H1 (cell line): Measurements from ENCODE around the gene CWF19L1. TPM values are rescaled to one million over a fixed set of nuclear protein-coding genes. Genes with fewer than 3 reads are reported as not detected.

ENCODE experiments used
- CTCF ChIA-PET: fragments of 300-600 bp; sonication (Branson Sonifier 250); formaldehyde crosslinking; loops from one replicate; lab custom pipeline; 2021; ENCODE audit not compliant: partially characterized antibody; lab: Charles Lee
- POLR2A ChIA-PET: fragments of 300-600 bp; sonication (Branson Sonifier 250); formaldehyde crosslinking; loops from one replicate; lab custom pipeline; 2021; ENCODE audit warnings: inconsistent platforms; ENCODE audit not compliant: partially characterized antibody; lab: Charles Lee
- DNase-seq, 2 experiments: peaks; one replicate each; pipeline versions ENCODE4 v3.0.0 to v3.0.0-alpha.2; 2010 to 2022; ENCODE audit warnings: low spot score in 2 of 2, low read depth in 1 of 2, mixed read lengths in 1 of 2
- FAIRE-seq: peaks from 2 replicates; lab custom pipeline; 2011; peaks lifted over from hg19 to GRCh38; lab: Jason Lieb, UNC
- H2AFZ ChIP-seq: 2 replicates; pipeline ENCODE4 v1.8.1; 2012; ENCODE audit warnings: low read length, inconsistent platforms
- H2AK5ac ChIP-seq: 2 replicates; pipeline ENCODE4 v1.6.1; 2013; ENCODE audit warnings: low read depth, low read length
- H2BK120ac ChIP-seq: replicated peaks from 2 replicates; pipeline ENCODE3; 2013; ENCODE audit warnings: low read depth, low read length, inconsistent platforms
- H2BK12ac ChIP-seq: 2 replicates; pipeline ENCODE4 v1.6.1; 2013; ENCODE audit warnings: low read depth, low read length
- H2BK15ac ChIP-seq: 2 replicates; pipeline ENCODE4 v1.6.1; 2013; ENCODE audit warnings: low read length
- H2BK20ac ChIP-seq: 2 replicates; pipeline ENCODE4 v1.6.1; 2013; ENCODE audit warnings: low read length
- H2BK5ac ChIP-seq: 2 replicates; pipeline ENCODE4 v1.6.1; 2013; ENCODE audit warnings: low read depth, low read length
- H3K14ac ChIP-seq: 2 replicates; pipeline ENCODE4 v1.6.1; 2013; ENCODE audit warnings: inconsistent platforms; ENCODE audit not compliant: insufficient read length
- H3K18ac ChIP-seq: 2 replicates; pipeline ENCODE4 v1.6.1; 2013; ENCODE audit warnings: low read length; ENCODE audit errors: extremely low read depth
- H3K23ac ChIP-seq: 2 replicates; pipeline ENCODE4 v1.6.1; 2013; ENCODE audit warnings: inconsistent platforms; ENCODE audit not compliant: insufficient read length
- H3K23me2 ChIP-seq: 2 replicates; pipeline ENCODE4 v1.6.1; 2013; ENCODE audit warnings: low read depth, low read length
- H3K27ac ChIP-seq: 2 replicates; pipeline ENCODE4 v1.6.1; 2011; ENCODE audit warnings: low read depth, low read length, inconsistent platforms
- H3K27me3 ChIP-seq, 4 experiments: replicated peaks in 1 of 4; 1 replicate in 1 of 4; 2 replicates in 3 of 4; pipeline versions ENCODE4 v1.6.1 to v1.8.1; 2011 to 2013; ENCODE audit warnings: low read length in 3 of 4, mild to moderate bottlenecking in 3 of 4, inconsistent platforms in 2 of 4, mixed read lengths in 2 of 4, moderate library complexity in 1 of 4; ENCODE audit not compliant: control insufficient read depth in 3 of 4, insufficient read depth in 3 of 4; ENCODE audit errors: extremely low read depth in 1 of 4
- H3K36me3 ChIP-seq, 4 experiments: 2 replicates each; pipeline versions ENCODE4 v1.6.1 to v1.8.1; 2011 to 2013; ENCODE audit warnings: mild to moderate bottlenecking in 4 of 4, low read length in 3 of 4, moderate library complexity in 2 of 4, control low read depth in 1 of 4, inconsistent platforms in 1 of 4; ENCODE audit not compliant: insufficient read depth in 4 of 4, control insufficient read depth in 2 of 4
- H3K4ac ChIP-seq: replicated peaks from 2 replicates; pipeline ENCODE3; 2013; ENCODE audit warnings: low read length, low read depth, mixed read lengths, inconsistent platforms; ENCODE audit not compliant: insufficient read length
- H3K4me1 ChIP-seq, 4 experiments: replicated peaks in 1 of 4; 1 replicate in 1 of 4; 2 replicates in 3 of 4; pipeline versions ENCODE4 v1.6.1 to v1.8.1; 2011 to 2013; ENCODE audit warnings: low read length in 3 of 4, inconsistent platforms in 2 of 4, mixed read lengths in 1 of 4; ENCODE audit not compliant: insufficient read depth in 4 of 4, control insufficient read depth in 3 of 4
- H3K4me2 ChIP-seq, 2 experiments: 2 replicates each; pipeline versions ENCODE4 v1.6.1 to v1.8.1; 2011 to 2013; ENCODE audit warnings: low read depth in 2 of 2, low read length in 2 of 2, control low read depth in 1 of 2, inconsistent platforms in 1 of 2, mild to moderate bottlenecking in 1 of 2; ENCODE audit not compliant: insufficient read depth in 1 of 2
- H3K4me3 ChIP-seq, 4 experiments: fragments of 200-600, 300-600 bp in 1 of 4; sonication (generic), shearing (Covaris generic), sonication (Bioruptor Twin) in 1 of 4; 2 replicates each; pipeline versions ENCODE4 v1.5.1 to v1.8.1; 2011 to 2016; ENCODE audit warnings: low read length in 4 of 4, low read depth in 3 of 4, control low read depth in 2 of 4, inconsistent platforms in 2 of 4, mild to moderate bottlenecking in 2 of 4, mixed read lengths in 1 of 4, moderate library complexity in 1 of 4; ENCODE audit not compliant: insufficient read depth in 2 of 4; ENCODE audit errors: extremely low read depth in 1 of 4
- H3K56ac ChIP-seq: replicated peaks from 2 replicates; pipeline ENCODE3; 2013; ENCODE audit warnings: low read depth, mild to moderate bottlenecking, mixed read lengths, low read length, inconsistent platforms; ENCODE audit not compliant: insufficient read length
- H3K79me1 ChIP-seq: 2 replicates; pipeline ENCODE4 v1.6.1; 2013; ENCODE audit warnings: low read depth, low read length, control low read depth
- H3K79me2 ChIP-seq, 2 experiments: 2 replicates each; pipeline versions ENCODE4 v1.6.1 to v1.8.1; 2012 to 2013; ENCODE audit warnings: low read length in 2 of 2, mild to moderate bottlenecking in 2 of 2, inconsistent platforms in 1 of 2; ENCODE audit not compliant: insufficient read depth in 2 of 2, control insufficient read depth in 1 of 2
- H3K9ac ChIP-seq, 4 experiments: replicated peaks in 1 of 4; 1 replicate in 1 of 4; 2 replicates in 3 of 4; pipeline versions ENCODE4 v1.6.1 to v1.8.1; 2011 to 2013; ENCODE audit warnings: low read depth in 3 of 4, low read length in 3 of 4, control low read depth in 2 of 4, mild to moderate bottlenecking in 2 of 4, moderate library complexity in 2 of 4, inconsistent platforms in 1 of 4; ENCODE audit errors: extremely low read depth in 1 of 4
- H3K9me3 ChIP-seq, 2 experiments: 2 replicates each; pipeline versions ENCODE4 v1.6.1 to v1.8.1; 2012 to 2013; ENCODE audit warnings: mild to moderate bottlenecking in 2 of 2, moderate library complexity in 2 of 2, control low read depth in 1 of 2, inconsistent platforms in 1 of 2, low read depth in 1 of 2, low read length in 1 of 2, mixed read lengths in 1 of 2; ENCODE audit not compliant: insufficient read depth in 2 of 2
- H4K20me1 ChIP-seq, 2 experiments: replicated peaks in 1 of 2; 2 replicates each; pipeline versions ENCODE3 to v1.8.1; 2011 to 2013; ENCODE audit warnings: inconsistent platforms in 2 of 2, low read length in 2 of 2, mild to moderate bottlenecking in 1 of 2; ENCODE audit not compliant: insufficient read depth in 2 of 2, control insufficient read depth in 1 of 2
- H4K5ac ChIP-seq: 2 replicates; pipeline ENCODE4 v1.6.1; 2013; ENCODE audit warnings: low read length, low read depth, mixed read lengths, inconsistent platforms; ENCODE audit not compliant: insufficient read length
- H4K8ac ChIP-seq: 2 replicates; pipeline ENCODE4 v1.8.0; 2013; ENCODE audit warnings: mild to moderate bottlenecking, moderate library complexity, low read length, inconsistent platforms; ENCODE audit not compliant: insufficient read depth; ENCODE audit errors: extremely low read depth
- H4K91ac ChIP-seq: replicated peaks from 2 replicates; pipeline ENCODE3; 2013; ENCODE audit warnings: low read length, mixed read lengths, inconsistent platforms; ENCODE audit not compliant: insufficient read length
- ATF2 ChIP-seq: IDR thresholded peaks from 2 replicates; pipeline ENCODE4 v1.6.1; 2012; ENCODE audit warnings: low read length, inconsistent platforms
- EP300 ChIP-seq, 2 experiments: IDR thresholded peaks; 1 replicate in 1 of 2; 2 replicates in 1 of 2; pipeline ENCODE4 v1.6.1; 2011 to 2012; ENCODE audit warnings: low read depth in 2 of 2, low read length in 2 of 2, mild to moderate bottlenecking in 2 of 2, borderline replicate concordance in 1 of 2, inconsistent platforms in 1 of 2, moderate library complexity in 1 of 2
- FOSL1 ChIP-seq: IDR thresholded peaks from 2 replicates; pipeline ENCODE4 v1.6.1; 2011; ENCODE audit warnings: mild to moderate bottlenecking, low read depth, low read length, moderate library complexity; ENCODE audit not compliant: insufficient read depth
- POU5F1 ChIP-seq: IDR thresholded peaks from 2 replicates; pipeline ENCODE4 v1.6.1; 2011; ENCODE audit warnings: low read depth, mild to moderate bottlenecking, low read length, moderate library complexity
- RFX5 ChIP-seq: IDR thresholded peaks from 2 replicates; pipeline ENCODE4 v1.6.1; 2011; ENCODE audit warnings: low read depth, low read length, improper control_type of control experiment, borderline replicate concordance
- SAP30 ChIP-seq: fragments of 300-600 bp; sonication (generic); IDR thresholded peaks from 2 replicates; pipeline ENCODE4 v1.7.1; 2012; ENCODE audit warnings: low read length, moderate library complexity, mild to moderate bottlenecking, inconsistent platforms; ENCODE audit not compliant: insufficient read depth, insufficient replicate concordance
- TBP ChIP-seq: IDR thresholded peaks from 2 replicates; pipeline ENCODE4 v1.6.1; 2011; ENCODE audit warnings: low read depth, low read length, improper control_type of control experiment
- TEAD4 ChIP-seq: IDR thresholded peaks from 2 replicates; pipeline ENCODE4 v1.6.1; 2012; ENCODE audit warnings: low read depth, low read length, inconsistent platforms, mixed read lengths
- ZNF274 ChIP-seq: IDR thresholded peaks from 2 replicates; pipeline ENCODE4 v1.7.0; 2012; ENCODE audit warnings: low read length, borderline replicate concordance; ENCODE audit errors: extremely low read depth
- WGBS, 2 experiments: shearing (Covaris generic) in 1 of 2; methylation state at CpG; one replicate each; pipeline versions ENCODE4 v1.1.6 to v1.1.7; 2013 to 2015; ENCODE audit warnings: low lambda C conversion rate in 2 of 2, mixed read lengths in 2 of 2, inconsistent platforms in 1 of 2, low coverage in 1 of 2, missing lambda C conversion rate in 1 of 2; ENCODE audit not compliant: insufficient replicate concordance in 2 of 2, insufficient coverage in 1 of 2, insufficient read length in 1 of 2; ENCODE audit errors: extremely low coverage in 1 of 2, missing lambda C conversion rate in 1 of 2; 5-methylcytosine and 5-hydroxymethylcytosine counted together
- polyA plus RNA-seq, 7 experiments: library from polyadenylated mRNA; depleted of rRNA in 3 of 7; stranded (reverse) in 5 of 7; unstranded in 2 of 7; fragments of >200 nt in 5 of 7; fragments of 200-250 nt in 2 of 7; gene quantifications; 1 replicate in 5 of 7; 2 replicates in 1 of 7; 4 replicates in 1 of 7; pipeline versions ENCODE4 v1.2.1 to v1.2.3, GENCODE V29; 2011 to 2013; ENCODE audit warnings: missing spikeins in 2 of 7, mixed read lengths in 2 of 7
- total RNA-seq: library from RNA; stranded (reverse); fragmentation: NEBNext Ultra II Directional; extraction: Animal tissue kit (Norgen Biotek cat#: 25700); gene quantifications from 2 replicates; pipeline ENCODE4 v1.2.1, GENCODE V29; 2021

Gene CWF19L1
- total and polyA plus RNA-seq, 2 of the 8 experiments (the other 6 are each of a cell fraction or from before 2014, with no cell fraction given) = 11.1 to 29.9 TPM

- Histone ChIP-seq H2BK12ac (no peak overlapping the region), H2AFZ (no peak overlapping the region), H3K9me3 (no peaks in the 10 kb centered on the region), H3K79me2 (no peaks in the 10 kb centered on the region), H2BK20ac (no peak overlapping the region), H3K27ac (no peak overlapping the region), H3K4me3 (no peak overlapping the region), H3K36me3 (peaks cover 4 to 30% (median 12%) of the 10 kb centered on the region in 4 experiments; a peak in 6 of 8 replicates), H3K4me1 (no peaks in the 10 kb centered on the region), H3K23me2 (no peaks in the 10 kb centered on the region), H3K79me1 (no peaks in the 10 kb centered on the region), H4K5ac (no peak overlapping the region), H3K4ac (no peak overlapping the region), H3K56ac (no peak overlapping the region), H4K20me1 (no peaks in the 10 kb centered on the region), H3K18ac (no peak overlapping the region), H3K9ac (no peak overlapping the region), H2AK5ac (no peak overlapping the region), H3K14ac (no peak overlapping the region), H2BK15ac (no peak overlapping the region), H2BK120ac (no peak overlapping the region), H3K23ac (no peak overlapping the region), H3K4me2 (no peak overlapping the region), H4K8ac (no peak overlapping the region), H4K91ac (no peak overlapping the region), H3K27me3 (no peaks in the 10 kb centered on the region), H2BK5ac (no peak overlapping the region)
- ChIA-PET CTCF (interaction anchor here (1.2 kb wide), 1 partner anchor 39 kb away, joined by 3 read pairs; no protein-coding TSS in a partner anchor), POLR2A (no interaction called here)
- WGBS, 2 experiments = 92% methylated on average over 9 of the region's 9 CpGs; no CpG with 5 or more reads in 1 of the 2 experiments
- FAIRE-seq (no peak), DNase-seq (no peak)
- TF ChIP-seq TBP (no peak), ZNF274 (no peak), ATF2 (no peak), EP300 (IDR thresholded peaks at IDR 0.05; ENCODE audit: borderline replicate concordance in 1 of 2, low read depth in 2 of 2, low read length in 2 of 2) (no peak), SAP30 (no peak), RFX5 (no peak), POU5F1 (no peak), TEAD4 (no peak), FOSL1 (no peak)
These were observed 59.2 kb downstream of the CWF19L1 start for GRCh38 chr10:100208276-100208675.
